Fibroblast of mammary gland (primary cell): Measurements from ENCODE around the gene TMTC2.

Source experiments
- DNase-seq: peaks from one replicate; pipeline ENCODE4 v3.0.0-alpha.2; 2010; ENCODE audit warnings: low read depth
- H3K4me3 ChIP-seq: 2 replicates; pipeline ENCODE4 v1.5.1; 2011; ENCODE audit warnings: low read depth, mild to moderate bottlenecking, low read length, moderate library complexity; ENCODE audit not compliant: control insufficient read depth
- TF ChIP-seq, protein P1 (sequence below): conservative IDR thresholded peaks from 2 replicates; pipeline ENCODE4 v1.5.1; 2011; ENCODE audit warnings: low read depth, low read length, inconsistent platforms; ENCODE audit not compliant: control insufficient read depth, insufficient read depth

TMTC2 gene

GRCh38 chr12:82723093-82723492 is 36.4 kb downstream of the TMTC2 start:
- no peak for DNase-seq

DNA sequence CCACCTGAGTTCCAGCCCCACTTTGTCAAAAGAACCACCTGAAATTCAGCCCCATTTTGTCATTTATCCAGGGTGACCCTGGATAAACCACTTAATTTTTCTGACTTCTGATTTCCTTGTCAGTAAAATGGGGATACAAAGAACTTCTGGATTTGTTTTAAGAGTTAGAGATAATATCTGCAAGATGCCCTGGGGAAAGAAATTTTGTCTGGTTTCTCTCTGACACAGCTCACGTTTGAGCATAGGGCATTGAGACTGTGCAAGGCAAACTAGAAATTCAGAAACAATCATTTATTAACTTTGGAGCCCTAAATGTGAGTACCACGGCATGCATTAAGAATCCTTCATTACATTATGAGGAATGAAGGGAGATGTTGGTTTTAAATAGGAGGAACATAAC is 37.2 kb downstream of the TMTC2 start:
- H3K4me3 ChIP-seq, result no peak overlapping the region
- TF ChIP-seq, protein P1, sequence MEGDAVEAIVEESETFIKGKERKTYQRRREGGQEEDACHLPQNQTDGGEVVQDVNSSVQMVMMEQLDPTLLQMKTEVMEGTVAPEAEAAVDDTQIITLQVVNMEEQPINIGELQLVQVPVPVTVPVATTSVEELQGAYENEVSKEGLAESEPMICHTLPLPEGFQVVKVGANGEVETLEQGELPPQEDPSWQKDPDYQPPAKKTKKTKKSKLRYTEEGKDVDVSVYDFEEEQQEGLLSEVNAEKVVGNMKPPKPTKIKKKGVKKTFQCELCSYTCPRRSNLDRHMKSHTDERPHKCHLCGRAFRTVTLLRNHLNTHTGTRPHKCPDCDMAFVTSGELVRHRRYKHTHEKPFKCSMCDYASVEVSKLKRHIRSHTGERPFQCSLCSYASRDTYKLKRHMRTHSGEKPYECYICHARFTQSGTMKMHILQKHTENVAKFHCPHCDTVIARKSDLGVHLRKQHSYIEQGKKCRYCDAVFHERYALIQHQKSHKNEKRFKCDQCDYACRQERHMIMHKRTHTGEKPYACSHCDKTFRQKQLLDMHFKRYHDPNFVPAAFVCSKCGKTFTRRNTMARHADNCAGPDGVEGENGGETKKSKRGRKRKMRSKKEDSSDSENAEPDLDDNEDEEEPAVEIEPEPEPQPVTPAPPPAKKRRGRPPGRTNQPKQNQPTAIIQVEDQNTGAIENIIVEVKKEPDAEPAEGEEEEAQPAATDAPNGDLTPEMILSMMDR, result no peak
- DNase-seq, result no peak

More at GRCh38 chr12:82723093-82723492, 36.4 kb downstream of the TMTC2 start:
- H3K4me3 ChIP-seq, result no peak overlapping the region
- TF ChIP-seq, protein P1, result no peak

- H3K4me3 ChIP-seq, result no peak overlapping the region
- TF ChIP-seq, protein P1, result no peak
- no peak for DNase-seq
These were observed 39.0 kb downstream of the TMTC2 start for GRCh38 chr12:82725741-82726140.

GRCh38 chr12:82727886-82728285 is 41.2 kb downstream of the TMTC2 start:
- TF ChIP-seq, protein P1, result no peak
- no peak for DNase-seq
- H3K4me3 ChIP-seq, result no peak overlapping the region

DNA sequence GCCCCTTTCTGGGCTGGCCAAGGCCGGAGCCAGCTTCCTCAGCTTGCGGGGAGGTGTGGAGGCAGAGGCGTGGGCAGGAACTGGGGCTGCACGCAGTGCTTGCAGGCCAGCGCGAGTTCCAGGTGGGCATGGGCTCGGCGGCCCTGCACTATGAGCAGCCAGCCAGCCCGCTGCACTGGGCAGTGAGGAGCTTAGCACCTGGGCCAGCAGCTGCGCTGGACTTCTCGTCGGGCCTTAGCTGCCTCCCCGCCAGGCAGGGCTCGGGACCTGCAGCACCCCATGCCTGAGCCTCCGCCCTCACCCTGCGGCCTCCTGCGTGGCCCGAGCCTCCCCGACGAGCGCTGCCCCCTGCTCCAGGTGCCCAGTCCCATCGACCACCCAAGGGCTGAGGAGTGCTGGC is 42.0 kb downstream of the TMTC2 start:
- TF ChIP-seq, protein P1, result no peak
- H3K4me3 ChIP-seq, result no peak overlapping the region
- DNase-seq, result no peak

- DNase-seq, result peak; percentile 65
- TF ChIP-seq, protein P1, result no peak
- no peak overlapping the region for H3K4me3 ChIP-seq
These were observed 44.3 kb downstream of the TMTC2 start for GRCh38 chr12:82730953-82731459.
